Measurements from ENCODE around the gene ATXN7.
A peak's percentile ranks its signal among the peaks of the same experiment; 100 is the strongest.

The ATXN7 gene

DNA sequence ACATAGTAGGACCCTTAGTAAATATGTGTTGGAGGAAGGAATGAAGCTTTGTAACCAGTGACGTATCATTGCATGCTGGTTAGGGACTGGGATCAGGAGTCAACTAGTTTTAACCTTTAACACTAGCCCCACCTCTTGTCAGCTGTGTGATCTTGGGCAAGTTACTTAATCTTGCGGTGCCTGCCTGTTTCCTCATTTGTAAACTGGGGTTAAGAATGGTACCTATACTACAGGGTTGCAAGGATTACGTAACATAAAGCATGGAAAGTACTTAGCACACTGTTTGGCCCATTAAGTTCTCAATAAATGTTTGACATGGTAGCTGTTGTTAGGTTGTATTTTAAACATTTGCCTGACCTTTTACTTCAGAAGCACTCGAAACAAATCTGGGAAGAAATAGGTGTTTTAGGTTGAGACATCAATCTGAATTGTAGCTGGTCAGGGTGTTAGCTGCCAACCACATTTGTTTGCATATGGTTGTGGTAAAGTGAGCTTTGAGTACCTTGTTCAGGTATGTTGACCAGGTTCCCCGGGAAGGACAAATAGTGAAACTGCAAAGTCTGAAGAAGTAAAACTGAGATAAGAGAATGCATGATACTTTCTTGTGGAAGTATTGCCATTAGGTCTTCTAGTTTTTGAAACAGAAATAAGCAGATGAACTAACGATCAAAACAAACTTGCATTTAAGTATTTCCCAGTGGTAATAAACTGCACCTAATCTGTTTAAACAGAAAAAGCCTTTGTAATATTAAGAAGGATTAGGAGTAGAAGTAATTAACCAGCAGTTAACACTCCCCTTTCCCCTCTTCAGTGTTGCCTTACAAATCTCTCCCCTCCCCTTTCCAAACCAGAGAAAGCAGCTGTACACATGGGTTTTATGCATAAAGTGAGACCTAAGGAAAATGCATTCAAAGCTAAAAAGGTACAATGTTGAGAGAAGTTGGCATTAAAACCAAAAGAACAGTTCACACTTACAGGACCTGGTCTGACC lies 74.3 kb downstream of the ATXN7 start:
- DNase-seq = no peak

DNA sequence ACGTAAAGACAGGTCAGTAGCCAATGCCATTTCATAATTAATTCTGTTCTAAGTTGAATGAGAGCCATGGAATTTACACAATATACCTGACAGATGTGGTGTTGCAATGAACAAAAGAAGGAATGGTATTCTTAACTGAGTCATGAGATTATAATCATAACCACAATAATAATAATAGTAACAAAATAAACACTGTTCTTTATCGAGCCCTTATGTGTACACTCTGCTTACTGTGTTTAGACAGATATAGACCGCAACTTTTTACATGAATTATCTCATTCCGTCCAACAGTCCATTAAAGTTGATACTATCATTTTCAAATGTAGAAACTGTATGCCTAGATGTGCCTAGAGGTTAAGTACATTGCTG lies 76.7 kb downstream of the ATXN7 start:
- DNase-seq = no peak

DNA sequence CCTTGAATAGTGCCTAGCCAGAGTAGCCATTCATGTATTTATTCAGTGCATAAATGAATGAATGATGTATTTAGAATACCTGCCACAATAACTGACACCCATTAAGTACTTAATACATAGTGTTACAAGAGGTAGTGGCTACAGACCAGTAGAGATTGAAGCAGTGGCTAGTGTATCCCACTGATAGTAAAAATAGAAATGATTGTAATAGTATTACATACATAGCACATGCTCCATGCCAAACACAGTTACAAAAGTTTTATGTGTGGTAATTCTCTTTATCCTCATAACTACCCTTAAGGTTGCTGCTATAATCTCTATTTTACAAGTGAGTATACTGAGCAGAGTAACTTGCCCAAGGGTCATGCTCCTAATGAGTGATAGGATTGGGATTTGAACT lies 78.9 kb downstream of the ATXN7 start:
- DNase-seq = no peak

DNA sequence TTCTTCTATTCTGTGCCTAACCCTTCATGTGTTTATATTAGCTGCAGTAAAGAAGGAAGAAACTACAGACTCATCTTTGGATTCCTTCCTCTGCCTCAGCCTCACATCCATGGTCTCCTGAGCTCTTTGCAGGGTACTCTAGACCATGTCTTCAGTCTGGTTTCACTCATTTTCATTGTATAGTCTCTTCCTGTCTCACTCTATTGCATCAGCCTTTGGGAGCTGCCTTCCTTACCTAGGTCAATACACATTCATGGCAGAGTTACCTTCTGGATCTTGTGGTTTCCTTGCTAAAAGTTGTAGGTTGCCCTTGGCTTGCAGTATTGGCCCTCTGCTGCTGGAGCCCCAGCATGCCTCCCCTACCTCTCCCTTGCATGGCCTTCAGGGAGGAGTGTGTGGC lies 80.0 kb downstream of the ATXN7 start:
- no peak for DNase-seq

DNA sequence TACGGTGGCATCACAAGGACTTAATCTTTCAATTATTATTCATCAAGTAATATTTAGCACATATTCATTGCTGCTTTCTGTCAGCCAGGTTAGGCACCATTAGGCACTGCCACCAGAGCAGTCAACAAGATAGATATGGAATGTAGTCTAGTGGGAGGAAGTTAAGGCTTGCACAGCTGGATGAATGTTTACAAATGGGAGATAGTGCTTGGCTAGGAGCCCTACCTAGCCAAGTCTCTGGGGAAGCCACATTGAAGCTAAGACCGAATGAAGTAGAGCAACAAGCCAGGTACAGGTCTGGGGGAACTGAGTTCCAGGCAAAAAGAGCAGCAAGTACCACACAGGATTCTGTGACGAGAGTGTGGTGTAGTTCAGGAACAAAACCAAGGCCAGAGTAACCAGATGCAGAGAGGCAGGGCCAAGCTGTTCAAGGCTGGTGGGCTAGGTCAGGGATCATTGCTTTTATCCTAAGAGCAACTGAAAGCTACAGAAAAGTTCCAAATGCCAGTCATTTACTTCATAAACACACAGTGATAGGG lies 82.0 kb downstream of the ATXN7 start:
- DNase-seq = no peak

DNA sequence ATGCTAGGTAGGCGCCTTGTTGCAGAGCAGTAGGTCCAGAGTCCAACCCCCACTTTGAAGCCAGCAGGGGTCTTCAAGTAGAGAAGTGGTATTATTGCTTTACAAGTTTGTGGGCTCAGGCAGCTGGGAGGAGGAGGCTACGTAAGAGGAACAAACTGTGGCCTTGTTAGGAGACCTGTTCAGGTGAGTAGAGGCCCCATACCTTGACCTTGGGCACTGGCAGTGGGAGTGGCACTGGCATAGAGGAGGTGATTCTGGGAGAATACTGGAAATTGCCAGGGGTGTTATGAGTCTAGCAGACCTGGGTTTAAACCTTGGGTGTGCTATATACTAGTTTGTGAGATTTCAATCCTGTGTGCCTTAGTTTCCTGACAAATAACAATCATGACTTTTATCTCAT lies 83.1 kb downstream of the ATXN7 start:
- no peak for DNase-seq

DNA sequence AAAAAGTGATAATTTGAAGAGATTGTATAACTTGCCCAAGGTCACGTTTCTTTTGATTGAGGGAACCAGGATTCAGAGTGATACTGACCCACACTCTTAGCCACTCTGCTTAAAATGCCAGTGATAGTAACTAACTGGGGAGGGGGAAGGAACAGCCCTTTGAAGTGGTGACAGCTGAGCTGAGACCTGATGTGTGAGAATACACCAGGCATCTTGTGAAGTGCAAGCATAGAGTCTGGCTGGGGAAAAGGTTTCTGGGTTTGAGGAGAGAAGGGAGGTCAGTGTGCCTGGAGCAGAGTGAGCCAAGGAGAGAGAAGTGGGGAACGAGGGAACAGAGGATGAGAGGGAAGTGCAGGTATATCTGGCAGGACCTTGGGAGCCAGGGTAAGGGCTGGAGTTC lies 83.9 kb downstream of the ATXN7 start:
- DNase-seq = no peak

DNA sequence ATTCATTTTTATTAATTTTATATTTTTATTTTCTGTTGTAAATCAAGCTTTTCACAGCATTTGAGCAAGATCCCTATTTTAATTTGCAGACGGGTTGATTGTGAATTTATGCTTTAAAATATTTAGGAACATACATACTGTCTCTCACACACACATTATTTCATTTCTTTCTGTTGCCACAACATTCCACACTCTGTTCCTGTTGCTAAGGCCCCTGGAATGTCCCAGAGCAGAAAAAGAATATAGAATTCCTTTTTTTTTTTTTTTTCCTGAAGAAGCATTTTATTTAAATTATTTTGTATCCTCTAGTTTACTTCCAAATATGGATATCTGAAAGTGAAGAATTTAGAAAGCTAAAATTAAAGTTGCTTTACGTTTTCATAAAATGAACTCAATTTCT lies 85.3 kb downstream of the ATXN7 start:
- no peak for DNase-seq

DNA sequence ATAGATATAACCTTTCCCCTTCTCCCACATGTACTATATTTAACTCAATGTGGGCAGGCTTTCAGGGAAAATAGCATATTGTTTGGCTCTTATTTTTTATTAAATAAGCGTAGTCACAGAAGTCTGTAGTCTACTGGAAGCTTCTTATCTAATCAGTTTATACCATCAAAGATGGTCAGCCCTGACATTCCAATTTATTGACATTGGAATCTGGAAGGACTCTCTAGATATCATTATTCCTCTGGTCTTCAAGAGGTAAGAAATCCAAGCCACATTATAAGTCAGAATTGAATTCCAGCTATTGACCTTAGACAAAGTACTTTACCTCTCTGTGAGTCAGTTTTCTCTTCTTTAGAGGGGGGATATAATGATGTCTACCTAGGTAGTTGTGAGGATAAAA lies 87.0 kb downstream of the ATXN7 start:
- DNase-seq = no peak

DNA sequence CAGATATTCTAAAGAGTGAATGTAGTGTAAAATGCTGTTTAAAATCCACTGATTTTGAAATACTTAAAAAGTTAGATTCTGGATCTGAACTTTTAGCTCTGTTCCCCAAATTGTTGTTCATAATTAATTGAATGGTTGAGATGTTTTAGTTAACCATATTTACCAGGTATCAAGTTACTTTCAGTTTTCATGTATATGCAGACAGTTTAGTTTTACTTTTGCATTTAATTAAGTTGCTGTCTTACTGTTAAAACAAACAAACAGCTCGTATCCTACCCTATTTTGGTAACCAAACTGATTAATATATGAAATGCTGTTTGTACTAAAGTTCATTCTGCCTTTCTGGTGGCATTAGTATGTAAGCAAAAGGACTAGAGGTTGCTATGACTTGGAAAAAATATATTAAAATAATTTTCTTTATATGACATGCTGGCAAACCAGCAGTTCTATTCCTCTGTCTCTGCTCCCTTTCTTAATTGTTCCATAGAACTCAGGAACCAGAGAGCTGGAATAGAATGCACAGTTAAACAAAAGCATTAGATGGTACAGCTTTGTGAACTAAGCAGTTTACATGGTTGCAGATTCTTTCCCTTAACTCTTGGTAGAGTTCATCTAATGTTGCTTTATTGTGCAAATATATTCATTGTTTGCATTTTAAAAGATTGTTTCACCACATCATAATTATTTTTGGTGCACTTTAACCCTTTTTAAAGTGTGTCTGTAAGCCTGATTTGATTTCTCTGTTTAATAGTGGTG lies 88.0 kb downstream of the ATXN7 start:
- no peak for DNase-seq

DNA sequence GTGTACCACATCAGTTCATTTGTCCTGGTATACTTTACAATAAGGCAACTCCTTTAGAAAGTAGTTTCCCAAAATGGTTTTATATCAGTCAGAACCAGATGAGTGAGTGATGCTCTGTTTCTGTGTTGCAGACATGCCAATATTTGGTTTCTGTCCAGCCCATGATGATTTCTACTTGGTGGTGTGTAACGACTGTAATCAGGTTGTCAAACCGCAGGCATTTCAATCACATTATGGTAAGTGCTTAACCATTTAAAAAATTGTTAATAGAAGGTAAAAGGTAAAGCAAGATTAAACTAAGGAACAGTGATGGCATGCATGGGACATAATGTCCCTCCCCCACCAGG lies 88.6 kb downstream of the ATXN7 start:
- DNase-seq = no peak

DNA sequence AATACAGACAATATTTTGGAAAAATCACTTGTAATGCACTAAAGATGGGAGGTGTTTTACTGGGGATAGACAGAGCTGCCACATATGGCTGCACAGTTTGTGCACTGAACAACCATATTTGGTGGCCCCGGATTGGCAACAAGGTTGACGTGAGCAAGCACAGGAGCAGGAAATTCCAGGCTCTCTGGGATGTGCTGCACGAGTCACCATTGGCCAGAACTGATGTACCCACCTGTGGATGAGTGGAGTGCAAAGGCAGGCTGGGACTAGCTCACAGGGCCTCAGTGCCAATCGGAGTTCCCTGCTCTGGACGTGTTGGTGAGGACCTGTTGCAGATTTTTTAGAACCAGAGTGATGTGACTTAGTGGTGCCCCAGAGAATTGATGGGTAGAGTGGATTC lies 90.5 kb downstream of the ATXN7 start:
- no peak for DNase-seq

DNA sequence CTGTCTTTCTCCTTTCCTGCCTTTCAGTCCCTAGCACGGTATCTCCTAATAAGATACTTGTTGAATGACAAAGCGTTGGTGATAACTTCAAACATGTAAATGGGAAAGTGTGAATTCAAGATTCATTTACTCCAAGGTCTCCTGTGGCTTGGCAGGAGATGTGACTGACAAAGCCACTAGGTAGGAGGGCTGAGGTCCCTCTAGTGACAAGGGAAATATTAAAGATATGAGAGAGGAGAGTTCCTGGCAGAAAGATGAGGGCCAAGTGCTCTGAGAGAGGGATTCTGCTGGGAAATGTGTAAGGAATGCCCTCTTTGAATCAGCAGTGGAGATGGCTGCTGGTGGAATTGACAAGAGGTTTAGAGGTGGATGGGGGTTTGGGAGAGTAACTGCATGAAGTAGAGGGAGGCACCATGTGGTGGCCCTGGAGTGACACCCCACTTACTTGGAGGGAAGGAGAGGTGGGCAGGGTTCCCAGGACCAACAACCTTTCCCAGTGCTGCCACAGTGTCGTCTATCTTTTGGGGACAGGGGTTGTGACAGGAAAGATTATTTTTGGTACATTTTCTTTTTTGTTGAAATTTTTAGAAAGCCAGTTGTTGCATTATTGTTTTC lies 91.5 kb downstream of the ATXN7 start:
- DNase-seq = no peak

DNA sequence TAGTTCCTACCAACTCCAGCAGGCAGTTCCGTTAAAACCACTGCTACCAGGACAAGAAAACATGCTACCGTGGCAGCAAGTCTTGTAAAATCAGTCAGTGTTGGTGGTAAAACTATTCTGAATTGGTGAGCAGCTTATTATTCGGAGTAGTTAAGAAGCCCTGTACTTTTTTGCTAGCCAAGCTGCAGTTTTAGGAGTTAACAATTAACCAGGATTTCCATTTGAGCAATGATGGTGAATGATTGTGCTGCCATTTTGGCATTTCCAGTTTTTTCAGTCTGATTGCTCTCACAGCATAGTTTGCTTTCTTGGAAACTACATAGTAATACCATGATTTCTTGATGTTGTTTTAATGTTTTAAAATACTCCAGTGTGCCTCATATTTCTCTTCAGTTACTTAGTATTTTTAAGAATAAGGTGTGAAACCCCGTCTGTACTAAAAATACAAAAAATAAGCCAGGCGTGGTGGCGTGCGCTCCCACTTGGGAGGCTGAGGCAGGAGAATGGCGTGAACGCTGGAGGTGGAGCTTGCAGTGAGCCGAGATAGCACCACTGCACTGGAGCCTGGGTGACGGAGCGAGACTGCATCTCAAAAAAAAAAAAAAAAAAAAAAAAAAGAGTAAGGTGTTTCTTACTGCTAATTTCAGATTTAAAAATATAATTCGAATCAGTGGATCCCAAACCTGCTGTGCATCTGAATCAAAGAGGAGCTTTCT lies 92.3 kb downstream of the ATXN7 start:
- no peak for DNase-seq

DNA sequence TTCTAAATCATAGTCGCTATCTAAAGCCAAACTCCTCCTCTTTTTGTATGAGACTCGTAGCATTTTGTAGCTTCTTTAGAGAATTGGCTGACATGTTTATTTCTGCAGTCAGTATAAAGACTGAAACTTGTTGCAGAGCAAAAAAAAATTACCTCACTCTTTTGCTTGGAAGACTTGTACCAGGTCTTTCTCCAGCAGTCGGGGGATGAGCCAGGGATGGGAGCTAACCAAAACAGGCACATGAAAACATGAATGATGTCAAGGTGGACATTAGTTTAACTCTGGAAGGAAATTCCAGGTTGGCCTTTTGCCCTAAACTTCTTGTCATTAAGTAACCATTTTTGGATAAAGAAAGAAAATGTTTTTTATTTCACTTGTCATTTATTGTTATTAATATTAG lies 95.5 kb downstream of the ATXN7 start:
- DNase-seq = no peak

DNA sequence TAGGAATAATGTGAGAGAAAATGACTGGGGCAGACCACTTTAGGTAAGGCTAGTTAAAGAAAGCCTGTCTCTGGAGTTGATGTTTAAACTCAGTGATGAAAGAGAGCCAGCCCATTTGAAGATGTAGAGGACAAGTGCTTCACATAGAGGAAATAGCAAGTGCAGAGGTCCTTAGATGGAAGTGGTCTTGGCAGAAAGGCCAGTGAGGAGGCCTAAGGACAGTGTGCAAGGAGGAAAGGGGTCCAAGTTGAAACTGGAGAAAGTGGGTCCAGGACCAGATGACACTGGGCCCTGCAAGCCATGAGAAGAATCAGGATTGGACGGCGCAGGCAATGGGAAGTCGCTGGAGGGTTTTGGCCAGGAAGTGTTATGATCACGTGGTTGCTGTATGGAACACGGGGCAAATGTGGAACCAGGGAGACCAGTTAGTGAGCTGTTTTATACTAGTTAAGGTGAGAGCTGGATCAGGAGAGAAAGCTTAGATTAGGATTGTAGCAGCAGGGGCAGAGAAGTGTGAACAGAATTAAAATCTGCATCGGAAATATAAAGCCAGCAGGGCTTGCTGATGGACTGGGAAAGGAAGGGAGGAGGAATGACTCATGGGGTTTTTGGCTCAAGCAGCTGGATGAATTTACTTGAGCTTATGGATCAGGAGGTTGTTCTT lies 96.5 kb downstream of the ATXN7 start:
- DNase-seq = no peak

DNA sequence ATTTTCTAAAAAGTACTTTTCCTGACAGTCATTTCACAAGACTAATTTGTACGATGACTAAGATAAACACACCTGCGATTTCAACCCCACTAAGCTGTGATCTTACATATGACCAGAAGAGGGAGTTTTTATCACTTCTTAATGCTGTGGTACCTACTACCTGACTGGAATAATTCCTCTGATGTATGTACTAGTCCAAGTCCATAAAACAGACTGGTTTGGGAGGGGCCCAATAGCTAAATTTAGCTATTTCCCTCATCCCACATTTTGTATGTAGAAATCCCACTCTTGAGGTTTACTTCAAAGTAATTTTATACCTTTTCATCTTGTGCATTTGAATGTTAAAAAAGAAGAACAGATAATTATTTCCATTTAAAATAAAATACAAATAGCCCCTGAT lies 98.2 kb downstream of the ATXN7 start:
- DNase-seq = peak; percentile 33

DNA sequence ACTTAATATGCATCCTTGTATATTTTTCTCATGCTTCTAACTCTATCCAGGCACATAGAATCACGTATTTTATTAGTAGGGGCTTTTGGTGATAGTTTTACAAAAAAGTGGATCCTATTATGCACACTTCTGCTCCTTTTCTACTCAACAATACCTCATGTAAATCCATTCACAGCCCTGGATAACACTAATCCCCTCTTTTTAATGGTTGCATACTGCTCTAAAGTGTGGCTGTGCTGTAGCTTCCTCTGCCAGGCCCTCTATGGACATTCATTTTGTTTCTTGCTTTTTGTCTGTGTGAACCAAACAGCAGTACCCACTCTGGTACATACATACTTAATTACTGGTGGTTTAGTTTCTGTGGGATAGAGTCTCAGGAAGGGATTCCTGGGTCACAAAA lies 99.8 kb downstream of the ATXN7 start:
- DNase-seq = no peak

DNA sequence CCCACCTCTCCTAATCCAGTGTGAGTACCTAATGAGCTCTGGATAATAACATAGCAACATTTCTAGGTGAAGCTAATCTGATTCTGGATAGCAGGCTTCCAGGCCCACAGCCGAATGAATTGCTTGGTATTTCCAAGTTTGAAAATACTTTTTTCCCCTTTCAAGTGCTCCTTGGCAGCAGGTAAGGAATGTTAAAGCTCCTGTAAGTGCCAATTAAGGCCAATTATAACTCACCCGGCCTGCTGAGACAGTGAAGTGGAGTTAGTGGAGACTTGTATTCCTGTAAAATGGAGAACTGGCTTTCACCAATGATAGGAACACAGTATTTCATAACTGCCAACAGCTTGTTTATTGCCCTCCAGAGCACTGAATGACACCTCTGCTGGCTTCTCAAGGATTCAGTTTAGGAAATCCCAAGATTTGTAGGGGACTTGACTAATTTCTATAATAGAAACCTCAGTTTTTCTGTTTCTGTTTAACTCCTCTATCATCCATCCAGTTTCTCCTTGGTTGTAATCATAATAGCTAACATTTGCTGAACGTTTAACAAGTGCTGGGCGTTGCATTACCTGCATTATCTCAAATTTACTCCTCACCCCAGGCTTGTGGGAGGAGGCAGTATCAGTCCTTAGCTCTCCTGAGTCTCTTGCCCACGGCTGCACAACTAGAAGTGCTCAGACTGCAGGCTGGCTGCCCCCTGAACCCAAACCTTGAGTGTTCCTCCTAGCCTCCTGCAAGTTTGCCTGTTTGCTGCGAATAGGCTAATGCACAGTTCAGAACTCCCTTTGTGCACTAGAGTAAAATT lies 101.2 kb downstream of the ATXN7 start:
- peak; percentile 78 for DNase-seq

DNA sequence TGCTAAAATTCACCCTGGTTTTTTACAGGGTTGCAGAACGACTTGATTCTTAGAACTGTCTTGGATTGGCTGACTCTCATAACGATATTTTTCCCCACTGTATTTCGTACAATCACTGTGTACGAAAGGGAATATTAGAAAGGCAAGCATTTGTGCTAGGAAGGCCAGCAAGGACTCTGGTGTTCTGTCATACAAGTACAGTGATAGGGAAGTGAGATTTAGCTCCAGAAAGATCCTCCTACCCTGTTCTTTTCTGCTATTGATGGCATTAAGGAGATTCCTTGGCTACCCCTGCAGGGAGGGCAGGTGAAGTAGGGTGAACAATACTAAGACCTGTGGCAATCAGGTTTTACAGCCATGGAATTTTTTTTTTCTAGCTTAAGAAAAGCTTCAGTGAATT lies 102.3 kb downstream of the ATXN7 start:
- DNase-seq = no peak

DNA sequence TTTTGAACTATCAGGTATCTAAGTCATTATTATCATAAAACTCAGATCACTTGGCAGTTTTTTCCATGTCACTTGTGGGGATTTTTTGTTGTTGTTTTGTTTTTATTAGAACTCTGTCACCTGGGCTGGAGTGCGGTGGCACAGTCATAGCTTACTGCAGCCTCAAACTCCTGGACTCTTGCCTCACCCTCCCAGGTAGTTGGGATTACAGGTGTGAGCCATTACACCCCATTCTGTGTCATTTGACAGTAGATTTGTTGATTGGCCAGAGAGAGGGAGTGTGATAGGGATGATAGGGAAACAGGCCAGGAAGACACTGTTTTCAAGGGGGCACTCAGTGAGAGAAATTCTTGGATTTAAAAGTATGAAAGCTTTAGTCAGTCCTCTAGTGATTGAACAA lies 103.2 kb downstream of the ATXN7 start:
- DNase-seq = no peak
